GM18502 (cell line): ENCODE results near the gene DGCR6.
"Not testable (repeated sequence)": the region's sequence is repeated elsewhere in the genome, so short reads cannot be mapped to it uniquely, and the experiment has no call there.

Experiments used
- ATAC-seq: cut with Tn5 transposase; IDR thresholded peaks from one replicate; pipeline ENCODE4 v1.9.1; 2021; ENCODE audit warnings: mild to moderate bottlenecking; ENCODE audit not compliant: unreplicated experiment, poor library complexity

Gene DGCR6

DNA sequence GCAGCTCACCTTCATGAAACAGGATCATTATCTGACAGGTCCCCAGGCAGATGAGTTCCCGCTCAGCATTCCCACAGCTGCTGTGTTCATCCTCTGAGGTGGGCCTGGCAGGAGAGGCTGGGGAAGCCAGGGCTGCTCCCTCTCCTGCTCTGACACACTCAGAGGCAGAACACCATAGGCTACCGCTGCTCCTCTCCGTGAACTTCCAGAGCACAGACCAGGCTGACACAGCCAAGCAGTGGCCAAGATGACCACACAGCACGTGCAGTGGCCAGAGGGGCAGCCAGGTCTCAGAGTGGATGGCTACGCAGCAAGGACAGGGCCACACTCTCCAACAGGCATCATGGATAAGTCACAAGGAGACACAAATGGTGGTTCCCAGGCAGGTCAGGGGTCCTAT is 21.5 kb downstream of the DGCR6 start:
- no peak for ATAC-seq

DNA sequence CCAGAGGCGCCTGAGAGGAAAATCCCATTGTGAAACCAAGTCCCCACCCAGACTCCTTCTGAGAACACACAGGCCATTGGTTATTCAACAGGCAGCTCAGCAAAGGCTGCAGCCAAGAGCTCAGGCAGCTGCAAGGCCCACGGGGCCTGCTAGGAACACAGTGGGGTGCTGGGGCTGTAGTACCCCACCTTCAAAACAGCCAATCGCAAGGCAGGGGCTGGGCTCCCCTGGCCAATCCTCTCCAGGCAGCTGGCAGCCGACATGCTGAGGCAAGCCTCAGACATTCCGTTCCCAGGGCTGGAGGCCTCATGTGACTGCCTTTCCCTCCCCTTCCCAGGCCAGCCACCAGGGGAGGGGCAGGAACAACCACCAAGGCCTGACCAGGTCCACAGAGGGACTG is 23.3 kb downstream of the DGCR6 start:
- ATAC-seq: no peak

- ATAC-seq: no peak
These were observed 26.0 kb downstream of the DGCR6 start for GRCh38 chr22:18931905-18932652.

- ATAC-seq: no peak
These were observed 27.8 kb downstream of the DGCR6 start for GRCh38 chr22:18933914-18934313.

- ATAC-seq: not testable (repeated sequence)
These were observed 28.6 kb downstream of the DGCR6 start for GRCh38 chr22:18934688-18935087.

GRCh38 chr22:18935889-18936529 is 29.9 kb downstream of the DGCR6 start, which contains the start of gene PRODH:
TSS of gene PRODH (minus strand) at chr22:18936293. CDS start at chr22:18936287, 6 bp downstream.
- ATAC-seq: no peak

GRCh38 chr22:18938691-18939090 is 32.6 kb downstream of the DGCR6 start:
- ATAC-seq: not testable (repeated sequence)

GRCh38 chr22:18947105-18947504 is 41.0 kb downstream of the DGCR6 start:
- not testable (repeated sequence) for ATAC-seq

DNA sequence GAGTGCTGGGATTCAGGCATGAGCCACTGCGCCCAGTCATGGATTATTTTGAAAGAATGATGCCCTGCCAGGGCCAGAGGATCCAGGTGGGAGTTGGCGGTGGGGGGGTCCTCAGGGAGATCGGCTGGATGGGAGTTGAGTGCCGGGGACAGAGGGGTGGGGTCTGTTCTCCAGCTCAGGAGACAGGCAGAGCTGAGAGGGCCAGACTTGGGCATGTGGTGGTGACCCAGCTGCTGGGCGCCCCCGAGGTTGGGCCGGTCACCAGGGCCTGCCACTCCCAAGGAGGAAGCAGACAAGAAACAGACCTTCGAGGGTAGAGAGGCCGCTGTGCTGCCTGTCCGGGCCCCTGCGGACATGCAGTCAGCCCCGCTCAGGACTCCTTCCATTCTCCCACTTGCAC is 41.8 kb downstream of the DGCR6 start:
- ATAC-seq: no peak

GRCh38 chr22:18950141-18950540 is 44.0 kb downstream of the DGCR6 start:
- ATAC-seq: no peak

DNA sequence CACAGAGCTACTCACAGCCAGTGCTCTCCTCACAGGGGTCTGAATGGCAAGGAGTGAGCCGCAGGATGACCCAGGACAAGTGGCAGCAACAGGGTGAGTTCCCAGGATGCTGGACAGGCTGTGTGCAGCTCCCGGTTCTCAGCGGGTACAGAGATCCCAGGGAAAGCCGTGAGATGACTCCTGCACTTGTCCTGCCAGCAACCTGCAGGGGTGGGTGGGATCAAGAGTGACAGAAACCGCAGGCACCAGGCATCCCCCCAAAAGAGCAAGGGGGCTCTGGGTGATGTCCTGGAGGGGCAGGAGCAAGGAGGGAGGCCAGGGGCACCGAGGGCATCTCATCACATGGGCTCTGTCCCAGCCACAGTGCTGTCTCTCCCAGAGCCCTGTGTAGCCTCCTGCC is 45.9 kb downstream of the DGCR6 start:
- no peak for ATAC-seq

DNA sequence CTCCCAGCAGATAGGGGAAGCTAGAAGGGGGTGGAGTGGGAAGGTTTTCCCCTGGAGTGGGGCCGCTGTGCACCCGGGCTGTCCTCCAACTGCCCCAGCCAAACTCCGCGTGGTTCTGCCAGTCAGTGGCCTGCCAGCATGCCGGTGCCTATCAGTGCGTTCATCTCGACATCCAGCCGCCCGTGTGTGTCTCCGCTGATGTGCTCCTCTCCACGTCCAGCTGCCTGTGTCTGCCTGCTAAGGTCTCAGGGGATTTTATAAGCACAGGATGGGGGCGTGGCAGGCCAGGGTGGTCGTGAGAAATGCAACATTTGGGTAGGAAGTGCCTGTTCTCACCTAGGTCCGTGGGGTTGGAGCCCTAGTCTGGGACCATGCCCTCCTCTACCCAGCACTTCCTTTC is 47.0 kb downstream of the DGCR6 start:
- ATAC-seq: not testable (repeated sequence)

- ATAC-seq: not testable (repeated sequence)
These were observed 48.3 kb downstream of the DGCR6 start for GRCh38 chr22:18954303-18954989.

GRCh38 chr22:18954990-18955571 is 49.0 kb downstream of the DGCR6 start:
- ATAC-seq: no peak

DNA sequence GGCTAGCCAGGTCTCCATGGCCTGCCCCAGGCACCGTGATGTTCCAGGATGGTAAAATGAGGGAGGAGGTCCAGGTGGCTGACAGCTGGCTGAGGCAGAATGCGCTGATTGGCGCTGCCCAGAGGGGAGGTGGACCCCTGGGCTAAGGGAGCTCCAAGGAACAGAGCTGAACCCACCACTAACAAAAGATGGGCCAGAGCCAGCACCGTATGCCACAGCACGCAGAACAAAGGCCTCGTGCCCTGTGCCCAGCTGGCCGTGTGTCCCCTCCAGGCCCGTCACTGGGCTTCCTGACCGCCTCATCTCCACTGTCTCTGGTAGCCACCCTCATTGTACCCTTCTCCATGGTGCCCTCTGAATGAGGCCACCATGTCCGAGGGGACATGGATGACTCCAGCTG is 49.6 kb downstream of the DGCR6 start:
- no peak for ATAC-seq

DNA sequence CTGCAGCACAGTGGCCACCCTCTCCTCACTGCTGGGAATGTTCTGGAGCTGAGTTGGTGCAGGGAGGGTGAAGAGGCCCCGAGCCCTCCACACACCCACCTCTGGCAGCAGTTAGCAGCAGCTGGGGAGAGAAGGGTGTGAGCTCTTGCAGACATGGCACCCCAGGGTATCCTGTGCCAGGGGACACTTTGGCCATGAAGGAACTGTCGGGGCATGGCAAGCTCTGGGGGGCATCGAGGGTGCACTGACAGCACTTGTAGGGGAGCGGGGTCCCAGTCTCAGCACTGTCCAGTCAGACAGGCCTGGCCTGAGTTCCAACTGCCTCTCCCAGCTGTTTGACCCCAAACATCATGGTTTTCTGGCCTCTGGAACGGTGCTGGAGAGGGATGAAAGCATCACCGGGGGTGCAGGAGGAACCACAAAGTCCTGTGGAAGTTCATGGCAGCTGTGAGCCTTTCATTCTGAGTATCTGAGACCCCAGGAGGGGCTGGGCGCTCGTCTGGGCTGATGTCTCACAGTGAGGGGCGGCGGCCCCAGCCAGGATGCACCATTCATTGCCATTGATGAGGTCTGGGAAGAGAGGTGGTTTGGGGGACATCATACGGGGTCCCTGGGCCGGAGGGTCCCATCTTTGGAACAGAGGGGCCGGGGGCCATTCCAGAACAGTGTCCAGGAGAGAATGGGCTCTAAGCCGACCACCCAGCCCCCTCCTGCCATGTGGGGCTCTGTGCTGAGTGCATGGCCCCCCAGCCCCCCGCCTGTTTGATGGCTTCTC is 50.2 kb downstream of the DGCR6 start:
- not testable (repeated sequence) for ATAC-seq

GRCh38 chr22:18956956-18957355 is 50.8 kb downstream of the DGCR6 start:
- not testable (repeated sequence) for ATAC-seq

DNA sequence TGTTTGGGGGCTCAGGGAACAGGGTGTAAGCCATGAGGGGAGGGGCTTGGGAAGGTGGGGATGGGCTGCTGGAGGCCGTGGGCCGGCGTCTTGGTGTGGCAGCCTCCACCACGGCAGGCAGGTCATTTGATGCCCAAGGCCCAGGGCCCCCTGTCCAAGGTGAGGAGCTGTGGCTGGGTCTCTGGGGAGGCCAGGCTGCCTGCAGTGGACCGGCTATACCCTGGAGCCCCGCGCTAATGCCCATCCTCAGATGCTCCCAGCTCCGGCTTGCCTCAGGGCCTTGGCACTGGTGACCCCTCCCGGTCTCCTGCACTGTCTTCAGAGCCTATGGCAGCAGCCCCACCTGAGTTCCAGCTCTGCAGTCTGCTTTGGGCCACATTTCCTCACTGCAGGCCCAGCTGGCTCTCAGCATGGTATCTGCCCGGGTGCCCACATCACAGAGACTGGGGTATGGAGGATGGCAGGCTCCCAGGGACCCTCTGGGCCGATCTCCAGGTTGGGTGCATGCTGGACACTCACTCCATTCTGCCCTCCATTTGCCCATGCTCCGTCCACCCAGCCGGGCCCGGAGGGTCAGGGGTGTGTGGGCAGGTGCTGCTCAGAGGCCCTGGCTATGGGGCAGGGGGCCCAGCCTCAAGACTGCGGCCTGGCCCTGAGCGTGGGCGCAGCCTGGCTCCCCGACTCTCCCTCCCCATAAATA is 51.7 kb downstream of the DGCR6 start:
- not testable (repeated sequence) for ATAC-seq

DNA sequence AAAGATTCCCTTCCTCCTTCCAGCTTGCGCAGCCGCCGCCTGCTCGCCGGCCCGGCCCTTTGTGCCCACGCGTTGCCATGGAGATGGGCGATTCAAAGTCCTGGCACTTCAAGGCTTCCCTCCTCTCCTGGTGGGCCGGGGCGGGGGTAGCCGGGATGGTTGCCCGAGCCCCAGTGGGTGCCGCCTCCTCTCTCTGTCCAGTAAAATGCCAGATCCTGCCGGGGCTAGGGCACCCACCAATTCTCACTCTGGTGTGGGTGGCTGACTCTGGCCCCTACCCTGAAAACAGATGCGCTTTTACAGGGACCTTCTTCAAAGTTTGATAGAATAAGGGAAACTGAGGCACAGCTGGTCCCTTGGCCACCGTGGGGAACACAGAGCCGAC is 52.2 kb downstream of the DGCR6 start:
- ATAC-seq: not testable (repeated sequence)

DNA sequence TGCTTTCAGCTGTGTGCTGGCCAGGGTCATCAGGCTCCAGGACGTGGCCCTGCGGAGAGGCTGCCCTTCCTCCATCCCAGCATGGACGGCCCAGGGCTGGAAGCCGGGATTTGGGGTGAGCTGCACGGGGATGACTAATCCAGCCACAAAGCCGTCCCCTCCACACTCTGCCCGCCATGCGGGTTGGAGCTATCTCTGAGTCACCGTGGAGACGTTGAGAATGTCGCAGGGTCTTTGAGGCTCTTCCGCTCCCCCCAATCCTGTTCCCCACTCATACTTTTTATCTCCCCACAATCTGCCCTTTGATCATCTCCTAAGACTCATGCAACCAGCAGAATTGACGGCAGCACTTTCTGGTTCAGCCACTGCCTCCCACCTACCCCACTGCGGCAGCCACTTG is 52.6 kb downstream of the DGCR6 start:
- not testable (repeated sequence) for ATAC-seq
